Measurements from ENCODE around the gene SRD5A3. TPM values are rescaled to one million over a fixed set of nuclear protein-coding genes. Genes with fewer than 3 reads are reported as not detected.

SRD5A3 gene
- total RNA-seq, 2 donors from 2014 or later: 6.7 to 11.5 TPM

GRCh38 chr4:55318175-55319129, 27.6 kb upstream of the SRD5A3 start:
- Histone ChIP-seq H3K36me3 (replicated peaks in 1 of 2; ENCODE audit: insufficient read depth in 1 of 2, low read depth in 2 of 2) (no peaks in the 10 kb centered on the region), H3K27ac (no peak overlapping the region), H3K9me3 (no peaks in the 10 kb centered on the region), H3K4me1 (no peaks in the 10 kb centered on the region), H3K27me3 (no peaks in the 10 kb centered on the region), H3K4me3 (no peak overlapping the region)
- ATAC-seq (no peak), DNase-seq (no peak)
- TF ChIP-seq CTCF (IDR thresholded peaks at IDR 0.05) (no peak), POLR2A (IDR thresholded peaks at IDR 0.05) (no peak)
- WGBS, 2 donors: 61 to 66% methylated on average over 5 of the region's 5 CpGs
- intact Hi-C loops (cut with DNase I): loop anchor here (10.0 kb wide), 1 partner anchor 324 kb away; no protein-coding TSS in a partner anchor

GRCh38 chr4:55321707-55322264, 24.3 kb upstream of the SRD5A3 start:
- TF ChIP-seq POLR2A (IDR thresholded peaks at IDR 0.05) (no peak), CTCF (IDR thresholded peaks at IDR 0.05) (peak in 6 of 7 experiments; percentile 25 to 62 (median 46))
- peak; percentile 24 for ATAC-seq
- no peaks in the 10 kb centered on the region for H3K4me1 ChIP-seq
- no peak overlapping the region for H3K4me3 ChIP-seq
- H3K27me3 ChIP-seq: no peaks in the 10 kb centered on the region
- H3K9me3 ChIP-seq: no peaks in the 10 kb centered on the region
- H3K27ac ChIP-seq: no peak overlapping the region
- DNase-seq: peak; percentile 63 to 81 (median 69)
- WGBS, 2 donors: 19% methylated on average over 8 of the region's 8 CpGs
- intact Hi-C loops (cut with DNase I): no loop called here
- H3K36me3 ChIP-seq (replicated peaks in 1 of 2; ENCODE audit: insufficient read depth in 1 of 2, low read depth in 2 of 2): no peaks in the 10 kb centered on the region

- TF ChIP-seq CTCF (IDR thresholded peaks at IDR 0.05) (no peak), POLR2A (IDR thresholded peaks at IDR 0.05) (no peak)
- no peak for ATAC-seq
- no peaks in the 10 kb centered on the region for H3K9me3 ChIP-seq
- no peak overlapping the region for H3K27ac ChIP-seq
- no peak for DNase-seq
- no peak overlapping the region for H3K4me3 ChIP-seq
- H3K27me3 ChIP-seq: no peaks in the 10 kb centered on the region
- H3K4me1 ChIP-seq: no peaks in the 10 kb centered on the region
- intact Hi-C loops (cut with DNase I): no loop called here
- no peaks in the 10 kb centered on the region for H3K36me3 ChIP-seq (replicated peaks in 1 of 2; ENCODE audit: insufficient read depth in 1 of 2, low read depth in 2 of 2)
Observed at GRCh38 chr4:55323375-55323774, 22.7 kb upstream of the SRD5A3 start.

- H3K27ac ChIP-seq: no peak overlapping the region
- intact Hi-C loops (cut with DNase I): no loop called here
Observed at GRCh38 chr4:55326629-55327028, 19.4 kb upstream of the SRD5A3 start.

More at GRCh38 chr4:55326629-55327028, 19.4 kb upstream of the SRD5A3 start:
- Histone ChIP-seq H3K27me3 (no peaks in the 10 kb centered on the region), H3K4me1 (no peaks in the 10 kb centered on the region), H3K36me3 (replicated peaks in 1 of 2; ENCODE audit: insufficient read depth in 1 of 2, low read depth in 2 of 2) (no peaks in the 10 kb centered on the region), H3K9me3 (no peaks in the 10 kb centered on the region), H3K4me3 (no peak overlapping the region)
- TF ChIP-seq CTCF (IDR thresholded peaks at IDR 0.05): no peak
- no peak for TF ChIP-seq POLR2A (IDR thresholded peaks at IDR 0.05)
- DNase-seq (no peak), ATAC-seq (no peak)

Data from body of pancreas (tissue), 4 donors.